Upper lobe of left lung (tissue), 4 donors: ENCODE data around the gene GNA14.

Source experiments
- CTCF ChIP-seq, 6 experiments: fragments of 450-650 bp in 4 of 6; fragments of 200-600 bp in 2 of 6; sonication (generic) in 2 of 6; IDR thresholded peaks; one replicate each; pipeline ENCODE4 v1.5.1; 2016 to 2019; ENCODE audit warnings: antibody characterized with exemption in 6 of 6
- EP300 ChIP-seq, 4 donors: sonication (generic); formaldehyde crosslinking; IDR thresholded peaks; one replicate each; pipeline ENCODE4 v1.5.1; 2017; ENCODE audit warnings: antibody characterized with exemption in 4 of 4, control low read depth in 2 of 4
- POLR2A ChIP-seq, 4 donors: fragments of 450-650 bp; IDR thresholded peaks; one replicate each; pipeline ENCODE4 v1.5.1; 2016 to 2017; ENCODE audit warnings: antibody characterized with exemption in 4 of 4, mild to moderate bottlenecking in 2 of 4

DNA sequence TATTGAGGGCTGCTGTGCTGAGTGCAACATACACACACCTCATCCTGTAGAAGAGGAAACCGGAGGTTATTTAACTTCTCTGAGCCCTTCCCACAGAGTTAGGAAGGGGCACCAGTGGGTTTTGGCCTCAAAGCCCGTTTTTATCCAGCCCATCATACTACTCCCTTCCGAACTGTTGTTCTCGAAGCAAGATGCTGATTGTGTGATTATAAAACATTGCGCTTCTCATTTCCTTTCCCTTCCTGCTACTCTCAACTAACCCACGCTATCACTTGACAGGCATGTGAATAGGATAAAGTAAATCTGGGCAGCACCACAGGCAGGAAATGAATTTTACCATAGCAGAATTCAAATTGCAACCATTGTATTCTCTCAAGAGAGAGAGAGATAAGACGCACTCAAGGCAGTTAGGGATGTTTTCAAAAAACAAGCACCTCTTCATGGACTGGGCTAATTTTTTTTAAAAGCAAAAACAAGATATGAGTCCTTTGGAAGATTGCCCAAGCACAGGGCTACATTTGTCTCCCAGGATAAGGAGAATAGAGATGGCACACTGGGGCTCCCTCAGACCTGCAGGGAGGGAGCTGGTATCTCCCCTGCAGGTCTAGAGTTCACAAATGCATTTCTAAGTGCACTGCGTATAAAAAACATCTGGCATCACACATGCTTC lies 52.6 kb downstream of the GNA14 start:
- TF ChIP-seq EP300 (IDR thresholded peaks at IDR 0.05) = no peak
- no peak for TF ChIP-seq CTCF (IDR thresholded peaks at IDR 0.05)
- no peak for TF ChIP-seq POLR2A (IDR thresholded peaks at IDR 0.05)
